Activated T-cell treated with anti-CD3 and anti-CD28 coated beads for 24 hours (primary cell): ENCODE results near the gene PNMA6E.

ENCODE experiments used
- DNase-seq: peaks from one replicate; pipeline ENCODE4 v3.0.0-alpha.2; 2020; ENCODE audit warnings: low read depth

PNMA6E gene

DNA sequence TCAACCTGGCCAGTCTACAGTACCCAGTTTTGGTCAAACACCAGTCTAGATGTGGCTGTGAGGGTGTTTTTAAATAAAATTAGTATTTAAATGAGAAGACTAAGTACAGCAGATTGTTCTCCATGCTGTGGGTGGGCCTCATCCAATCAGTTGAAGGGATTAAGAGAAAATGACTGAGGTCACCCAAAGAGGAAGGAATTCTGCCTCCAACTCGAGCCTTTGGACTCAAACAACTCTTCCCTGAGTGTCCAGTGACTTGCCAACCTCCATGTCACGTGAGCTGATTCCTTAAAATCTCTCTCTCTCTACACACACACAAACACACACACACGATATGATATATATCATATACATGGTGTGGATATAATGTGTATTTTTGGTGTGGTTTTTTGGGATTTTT lies 34.7 kb upstream of the PNMA6E start:
- no peak for DNase-seq

DNA sequence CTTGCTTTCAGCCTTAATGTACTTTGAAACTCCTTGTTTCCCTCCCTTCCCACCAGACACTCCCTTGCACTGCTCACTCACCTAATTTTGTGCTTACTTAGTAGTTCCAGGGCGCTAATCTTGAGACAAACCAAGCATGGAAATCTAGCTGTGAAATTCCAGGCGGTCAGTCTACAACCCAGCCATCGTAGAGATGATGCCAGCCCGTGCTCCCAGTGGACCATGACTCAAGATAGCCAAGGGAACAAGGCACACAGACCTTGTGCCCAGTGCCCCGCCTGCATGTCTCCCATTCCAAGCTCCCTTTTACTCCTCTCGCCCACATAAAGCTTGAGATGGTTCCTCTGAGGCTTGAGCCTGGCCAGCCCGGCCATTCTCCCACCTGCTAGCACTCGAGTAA lies 33.7 kb upstream of the PNMA6E start:
- DNase-seq = no peak

GRCh38 chrX:153433781-153434285 lies 32.7 kb upstream of the PNMA6E start:
- no peak for DNase-seq

DNA sequence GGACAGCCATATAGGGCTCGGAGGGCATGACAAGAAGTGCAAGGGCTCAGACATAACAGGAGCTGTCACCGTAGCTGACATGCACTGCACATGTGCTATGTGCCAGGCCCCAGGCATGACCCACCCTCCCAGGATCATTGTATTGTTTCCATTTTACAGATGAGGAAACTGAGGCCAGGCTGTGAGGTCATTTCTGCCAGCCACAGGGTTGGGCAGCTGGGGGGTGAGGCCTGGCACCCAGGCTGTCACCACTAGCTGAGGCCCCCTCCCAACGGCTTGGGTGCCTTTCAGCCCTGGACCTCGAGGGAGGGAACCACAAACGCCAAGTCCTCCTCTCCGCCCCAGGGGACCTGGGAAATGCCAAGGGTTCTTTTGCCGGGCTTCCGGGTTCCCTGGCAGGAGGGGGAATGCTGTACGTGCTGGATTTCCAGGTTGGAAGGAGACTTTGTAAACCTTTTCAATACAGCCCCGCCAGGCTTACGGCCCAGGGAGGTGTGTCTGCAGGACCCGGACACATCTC lies 32.1 kb upstream of the PNMA6E start:
- DNase-seq = no peak

- DNase-seq = no peak
Measured at GRCh38 chrX:153430796-153431195, 29.6 kb upstream of the PNMA6E start.

DNA sequence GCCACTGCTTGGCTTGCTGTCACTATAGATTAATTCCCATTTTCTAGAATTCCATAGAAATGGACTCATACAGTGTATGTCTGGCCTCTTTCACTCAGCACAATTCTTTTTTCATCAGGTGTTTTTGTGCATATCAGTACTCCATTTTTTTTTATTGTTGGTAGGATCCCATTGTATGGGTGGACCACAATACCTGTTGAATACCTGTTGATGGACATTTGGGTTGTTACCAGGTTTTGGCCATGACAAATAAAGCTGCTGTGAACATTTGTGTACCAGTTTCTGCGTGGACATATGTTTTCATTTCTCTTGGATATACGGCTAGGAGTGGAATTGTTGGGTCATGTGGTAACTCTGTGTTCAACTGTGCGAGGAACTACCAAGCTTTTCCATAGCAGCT lies 25.1 kb upstream of the PNMA6E start:
- DNase-seq = no peak

DNA sequence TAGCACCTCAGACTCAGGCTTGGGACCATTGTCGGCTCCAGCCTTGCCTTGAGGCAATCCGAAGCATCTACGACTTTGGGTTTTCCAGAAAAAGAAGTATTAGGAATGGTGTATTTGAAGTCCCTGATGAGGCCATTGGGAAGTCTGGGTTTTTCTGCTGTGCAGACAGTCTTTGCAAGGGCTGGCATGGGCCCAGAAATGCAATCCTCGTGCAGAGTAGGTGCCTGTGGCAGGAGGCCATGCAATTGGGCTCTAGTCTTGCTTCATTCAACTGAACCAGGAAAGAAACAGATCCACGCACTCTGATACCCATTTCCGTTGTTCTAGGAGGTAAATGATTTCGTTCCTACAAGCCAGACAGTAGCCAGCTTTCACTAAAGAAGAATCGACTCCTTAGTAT lies 22.5 kb upstream of the PNMA6E start:
- no peak for DNase-seq

DNA sequence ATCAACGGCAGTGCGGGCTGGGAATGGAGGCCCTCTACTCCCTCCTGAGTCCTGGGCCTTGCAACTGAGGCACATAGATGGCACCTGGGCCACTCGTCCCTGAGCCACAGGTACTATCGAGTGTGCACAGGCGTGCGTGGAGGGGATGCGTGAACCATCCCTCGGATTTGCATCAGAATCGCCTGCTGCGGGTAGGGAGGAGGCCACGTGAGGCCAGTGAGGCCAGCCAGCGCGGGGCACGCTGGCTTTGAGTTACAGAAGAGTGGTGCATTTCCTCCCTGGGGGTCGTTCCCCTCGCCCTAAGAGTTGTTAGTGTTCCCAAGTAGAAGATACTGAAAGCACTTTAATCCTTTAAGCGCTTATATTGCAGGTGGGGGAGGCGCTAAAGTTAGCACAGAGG lies 20.7 kb upstream of the PNMA6E start:
- DNase-seq = no peak

- no peak for DNase-seq
Measured at GRCh38 chrX:153420851-153421599, 19.9 kb upstream of the PNMA6E start.

DNA sequence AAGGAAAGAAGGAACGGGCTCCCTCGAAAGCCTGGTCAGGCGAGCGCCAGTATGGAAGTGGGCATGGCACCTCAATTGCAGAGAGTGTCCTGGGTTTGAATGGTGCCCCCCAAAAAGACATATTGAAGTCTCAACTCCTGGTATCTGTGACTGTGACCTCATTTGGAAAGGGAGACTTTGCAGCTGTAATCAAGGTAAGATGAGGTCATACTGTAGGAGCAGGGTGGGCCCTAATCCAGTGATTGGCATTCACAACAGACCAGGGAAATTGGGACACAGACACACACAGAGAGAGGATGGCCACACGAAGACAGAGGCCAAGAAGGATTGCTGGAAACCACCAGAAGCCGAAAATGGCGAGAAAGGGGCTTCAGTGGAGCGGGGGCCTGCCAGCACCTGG lies 16.5 kb upstream of the PNMA6E start:
- no peak for DNase-seq

- no peak for DNase-seq
Measured at GRCh38 chrX:153416781-153417450, 15.8 kb upstream of the PNMA6E start.

- DNase-seq = no peak
Measured at GRCh38 chrX:153414856-153415510, 13.8 kb upstream of the PNMA6E start.

- no peak for DNase-seq
Measured at GRCh38 chrX:153413731-153414130, 12.6 kb upstream of the PNMA6E start.

DNA sequence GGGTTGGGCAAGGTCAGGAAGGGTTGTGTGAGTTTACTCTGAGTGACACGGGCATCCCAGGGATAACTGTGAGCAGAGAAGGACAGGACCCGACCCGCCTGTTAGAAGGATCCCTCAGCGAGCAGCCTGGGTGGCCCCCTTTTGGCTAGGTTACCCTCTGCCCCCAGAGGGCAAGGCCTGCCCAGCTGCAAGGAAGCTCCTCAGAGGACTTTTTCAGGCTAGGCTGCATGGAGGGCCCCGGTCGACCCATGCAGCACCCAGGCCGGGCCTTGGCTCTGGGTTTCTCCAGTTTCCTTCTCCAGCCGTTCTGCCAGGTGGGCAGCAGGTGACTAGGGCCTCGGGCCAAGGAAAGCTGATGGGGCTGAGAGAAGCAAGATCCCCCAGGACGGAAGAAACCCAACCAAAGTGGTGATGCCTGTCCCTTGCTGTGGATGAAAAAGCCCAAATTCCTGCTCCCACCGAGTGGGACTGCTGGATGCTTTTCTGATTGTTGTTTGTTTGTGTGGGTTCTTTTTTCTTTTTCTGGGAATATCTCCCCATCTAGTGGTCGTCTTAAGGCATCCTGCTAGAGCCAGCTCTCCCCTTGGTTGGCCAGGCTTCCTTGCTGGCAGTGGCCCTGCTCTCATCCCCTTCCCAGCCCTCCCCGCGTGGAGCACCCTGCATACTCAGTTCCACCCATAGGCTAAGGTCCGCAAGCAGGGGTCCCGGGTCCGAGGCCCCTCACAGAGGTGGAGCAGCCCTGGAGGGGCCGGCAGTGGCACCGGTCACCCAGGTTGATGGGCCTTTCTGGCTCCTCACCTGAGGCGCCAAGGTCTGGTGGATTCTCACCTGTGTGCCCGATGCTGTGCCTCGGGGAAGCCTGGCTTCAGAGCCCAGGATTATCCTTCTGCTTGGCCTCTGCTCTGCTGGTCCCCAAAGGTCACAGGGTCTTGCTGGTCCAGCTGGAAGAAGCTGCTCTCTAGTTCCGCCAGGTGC lies 11.9 kb upstream of the PNMA6E start:
- DNase-seq = no peak

DNA sequence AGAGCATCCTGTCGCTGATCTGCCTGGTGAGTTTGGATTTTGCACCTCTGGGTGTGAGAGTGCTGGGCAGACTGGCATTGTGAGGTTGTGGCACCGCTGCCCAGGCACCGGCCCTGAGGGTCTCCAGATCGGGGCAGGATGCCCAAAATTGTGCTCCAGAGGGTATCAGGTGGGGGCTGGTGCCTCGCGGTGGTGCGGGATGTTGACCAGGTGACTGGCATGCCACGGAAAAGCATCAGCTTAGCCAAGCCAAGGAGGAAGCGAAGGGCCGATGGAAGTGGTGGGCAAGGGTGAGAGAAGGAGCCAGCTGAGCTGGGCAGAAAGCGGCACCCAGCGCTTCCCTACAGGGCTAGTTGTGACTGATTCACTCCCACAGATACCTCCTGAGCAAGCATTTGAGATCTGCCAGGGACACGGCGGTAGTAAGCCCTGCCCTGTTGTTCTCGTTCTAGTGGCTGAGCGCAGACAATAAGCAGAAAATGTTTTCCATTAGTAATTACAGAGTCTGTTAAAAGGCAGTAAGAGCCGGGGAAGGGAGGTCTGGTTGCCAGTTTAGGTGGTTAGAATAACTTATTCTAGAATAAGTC lies 10.9 kb upstream of the PNMA6E start:
- DNase-seq = no peak

GRCh38 chrX:153411255-153411987 lies 10.3 kb upstream of the PNMA6E start, which contains the start of gene ZFP92:
TSS of gene ZFP92 (plus strand) at chrX:153411472. CDS start at chrX:153418323, 6,851 bp downstream.
- peak; percentile 2 for DNase-seq

DNA sequence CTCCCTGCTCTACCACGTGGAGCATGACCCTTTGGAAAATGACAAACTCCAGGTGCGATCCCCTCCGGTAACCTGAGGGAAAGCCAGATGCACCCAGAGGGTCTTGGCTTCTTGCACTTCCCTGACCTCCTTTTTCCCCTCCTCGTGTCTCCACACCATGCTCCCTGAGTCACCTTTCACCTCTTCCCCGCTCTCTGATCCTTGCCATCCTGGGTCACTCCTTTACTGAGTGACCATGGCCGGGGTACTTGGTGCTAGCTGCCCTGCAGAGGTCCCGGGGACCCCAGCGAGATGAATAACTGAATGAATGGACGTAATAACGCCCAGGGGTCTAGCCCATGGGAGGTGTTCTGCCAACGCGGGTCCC lies 9.7 kb upstream of the PNMA6E start:
- DNase-seq = no peak

- DNase-seq = no peak
Measured at GRCh38 chrX:153410373-153410772, 9.2 kb upstream of the PNMA6E start.

- no peak for DNase-seq
Measured at GRCh38 chrX:153409414-153410101, 8.4 kb upstream of the PNMA6E start.

GRCh38 chrX:153408871-153409351 lies 7.8 kb upstream of the PNMA6E start:
- DNase-seq = no peak
